NB4 (cell line): Measurements from ENCODE around the gene HRH2.
"Not testable (repeated sequence)": the region's sequence is repeated elsewhere in the genome, so short reads cannot be mapped to it uniquely, and the experiment has no call there.

ENCODE experiments used
- DNase-seq: peaks from one replicate; pipeline ENCODE4 v3.0.0; 2010; ENCODE audit warnings: low read depth
- H3K4me3 ChIP-seq: one replicate; pipeline ENCODE4 v1.5.1; 2011; ENCODE audit warnings: mild to moderate bottlenecking, low read depth, low read length, moderate library complexity
- CTCF ChIP-seq: IDR thresholded peaks from one replicate; pipeline ENCODE4 v1.5.1; 2012; ENCODE audit warnings: low read depth, low read length
- MYC ChIP-seq: IDR thresholded peaks from 2 replicates; pipeline ENCODE4 v1.6.1; 2011; ENCODE audit warnings: low read depth, low read length
- POLR2A ChIP-seq: IDR thresholded peaks from 2 replicates; pipeline ENCODE4 v1.6.1; 2011; ENCODE audit warnings: mild to moderate bottlenecking; ENCODE audit not compliant: insufficient read length; ENCODE audit errors: extremely low read depth
- TF ChIP-seq, protein P1 (sequence below): IDR thresholded peaks from 2 replicates; pipeline ENCODE4 v1.6.1; 2011; ENCODE audit warnings: low read depth, low read length

The HRH2 gene

DNA sequence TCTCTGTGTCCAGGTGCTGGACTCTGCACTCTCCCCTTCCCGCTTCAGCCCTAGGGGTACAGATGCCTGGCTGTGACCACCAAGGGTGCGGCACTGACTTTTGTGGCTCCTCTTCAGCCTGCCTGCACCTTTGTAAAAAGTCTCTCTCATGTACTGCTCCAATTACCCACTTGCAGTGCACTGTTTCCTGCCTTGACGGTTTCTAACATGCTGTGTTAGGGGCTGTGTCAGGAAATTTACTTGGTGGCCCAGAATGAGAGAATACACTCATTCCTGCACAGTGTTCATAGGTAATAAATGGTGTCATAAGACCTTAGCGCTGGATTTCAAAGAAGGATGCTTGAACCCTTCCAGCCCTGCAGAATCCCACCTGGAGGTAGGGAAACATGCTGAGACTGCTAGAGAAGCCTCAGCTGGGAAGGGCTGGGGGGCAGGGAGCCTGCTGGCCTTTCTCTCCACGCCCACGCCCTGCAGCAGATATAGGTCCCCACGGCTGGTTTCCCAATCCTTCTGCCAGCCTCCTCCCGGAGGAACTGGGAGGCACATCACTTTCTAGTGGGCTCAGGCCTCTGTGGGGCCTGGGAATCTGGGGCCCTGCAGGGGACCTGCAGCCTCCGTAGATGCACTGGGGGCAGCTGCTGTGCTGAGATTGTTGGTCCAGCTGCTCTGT is 17.6 kb upstream of the HRH2 start:
- peak; percentile 32 for DNase-seq
- H3K4me3 ChIP-seq: no peak overlapping the region
- TF ChIP-seq MYC (no peak), POLR2A (no peak), CTCF (no peak)
- TF ChIP-seq, protein P1, sequence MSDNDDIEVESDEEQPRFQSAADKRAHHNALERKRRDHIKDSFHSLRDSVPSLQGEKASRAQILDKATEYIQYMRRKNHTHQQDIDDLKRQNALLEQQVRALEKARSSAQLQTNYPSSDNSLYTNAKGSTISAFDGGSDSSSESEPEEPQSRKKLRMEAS: no peak

DNA sequence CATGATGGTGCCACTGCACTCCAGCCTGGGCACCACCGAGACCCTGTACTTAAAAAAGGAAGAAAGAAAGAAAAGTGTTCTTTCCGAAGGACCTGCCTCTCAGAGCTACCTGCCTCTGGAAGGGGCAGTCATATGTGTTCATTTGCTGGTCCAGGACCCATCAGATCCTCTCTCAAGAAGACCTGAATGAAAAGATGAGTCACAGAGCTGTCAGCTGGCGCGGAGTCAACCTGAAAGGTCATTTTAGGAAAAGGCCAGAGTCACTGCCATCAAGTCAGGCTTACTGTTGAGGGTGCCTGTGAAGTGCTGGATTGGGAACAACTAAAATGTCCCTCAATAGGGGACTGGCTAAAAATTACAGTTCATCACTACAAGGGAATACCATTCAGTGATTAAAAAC is 14.9 kb upstream of the HRH2 start:
- no peak for TF ChIP-seq MYC
- TF ChIP-seq, protein P1: no peak
- H3K4me3 ChIP-seq: no peak overlapping the region
- DNase-seq: no peak

DNA sequence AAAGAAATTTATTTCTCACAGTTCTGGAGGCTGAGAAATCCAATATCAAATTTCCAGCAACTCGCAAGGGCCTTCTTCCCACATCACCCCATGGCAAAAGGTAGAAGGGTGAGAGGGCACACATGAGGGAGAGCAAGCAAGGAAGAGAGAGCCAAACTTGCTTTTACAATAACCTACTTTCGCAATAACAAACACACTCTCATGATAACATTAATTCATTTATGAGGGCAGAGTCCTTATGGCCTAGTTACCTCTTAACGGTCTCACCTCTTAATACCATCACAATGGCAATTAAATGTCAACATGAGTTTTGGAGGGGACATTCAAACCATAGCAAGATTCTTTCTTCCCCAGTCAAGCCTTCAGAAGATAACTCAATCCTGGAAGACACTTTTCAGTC is 11.6 kb upstream of the HRH2 start:
- H3K4me3 ChIP-seq: no peak overlapping the region
- TF ChIP-seq, protein P1: no peak
- TF ChIP-seq POLR2A (no peak), MYC (no peak), CTCF (no peak)
- no peak for DNase-seq

GRCh38 chr5:175649967-175650366 is 7.9 kb upstream of the HRH2 start:
- no peak for DNase-seq
- no peak for TF ChIP-seq CTCF
- TF ChIP-seq, protein P1: no peak
- TF ChIP-seq MYC: no peak
- TF ChIP-seq POLR2A: no peak

GRCh38 chr5:175650430-175651205 is 7.3 kb upstream of the HRH2 start:
- H3K4me3 ChIP-seq, DNase-seq: not testable (repeated sequence)

More at GRCh38 chr5:175649967-175650366, 7.9 kb upstream of the HRH2 start:
- no peak overlapping the region for H3K4me3 ChIP-seq

- DNase-seq: peak; percentile 59
- TF ChIP-seq, protein P1: no peak
- TF ChIP-seq POLR2A (no peak), CTCF (no peak), MYC (no peak)
- H3K4me3 ChIP-seq: no peak overlapping the region
Observed at GRCh38 chr5:175652741-175653663, 4.9 kb upstream of the HRH2 start.
